GM12874 (cell line): ENCODE results near the gene ITLN2.

Source experiments
- CTCF ChIP-seq: IDR thresholded peaks from 2 replicates; pipeline ENCODE4 v1.5.1; 2011; ENCODE audit warnings: low read depth, mild to moderate bottlenecking, control low read depth, low read length, moderate library complexity; ENCODE audit not compliant: insufficient read depth

Gene ITLN2

GRCh38 chr1:160993544-160994193, 39.1 kb upstream of the ITLN2 start:
- TF ChIP-seq CTCF = 0 out of 2 replicates have a peak, but pooled peaks have one; percentile 5

GRCh38 chr1:160987359-160988050, 32.9 kb upstream of the ITLN2 start:
- TF ChIP-seq CTCF = no peak

GRCh38 chr1:160985723-160986122, 31.1 kb upstream of the ITLN2 start:
- TF ChIP-seq CTCF = no peak

GRCh38 chr1:160981584-160982411, 27.2 kb upstream of the ITLN2 start:
- no peak for TF ChIP-seq CTCF

- no peak for TF ChIP-seq CTCF
These were observed 24.7 kb upstream of the ITLN2 start for GRCh38 chr1:160979286-160979685.

GRCh38 chr1:160978510-160978927, 23.9 kb upstream of the ITLN2 start:
- TF ChIP-seq CTCF = no peak

- TF ChIP-seq CTCF = no peak
These were observed 20.4 kb upstream of the ITLN2 start for GRCh38 chr1:160975026-160975425.
